Hindlimb muscle (tissue), 1 donor: Measurements from ENCODE around the gene CSGALNACT2. TPM values are rescaled to one million over a fixed set of nuclear protein-coding genes. Genes with fewer than 3 reads are reported as not detected.

ENCODE experiments used
- DNase-seq: peaks from one replicate; pipeline ENCODE4 v3.0.0-alpha.2; 2013
- polyA plus RNA-seq: library from polyadenylated mRNA; unstranded; fragments of 120-200 nt; gene quantifications from one replicate; pipeline ENCODE4 v1.2.1, GENCODE V29; 2013; ENCODE audit not compliant: insufficient read length

CSGALNACT2 gene
- polyA plus RNA-seq, 1 donor = 24.2 TPM

- DNase-seq = no peak
Measured at GRCh38 chr10:43203448-43204041, 65.3 kb downstream of the CSGALNACT2 start.

GRCh38 chr10:43204042-43204942, 66.0 kb downstream of the CSGALNACT2 start:
- DNase-seq = no peak

- DNase-seq = peak; percentile 29
Measured at GRCh38 chr10:43204943-43205671, 66.9 kb downstream of the CSGALNACT2 start.

- DNase-seq = no peak
Measured at GRCh38 chr10:43205681-43206390, 67.6 kb downstream of the CSGALNACT2 start.

GRCh38 chr10:43206391-43207235, 68.4 kb downstream of the CSGALNACT2 start:
- DNase-seq = no peak

- DNase-seq = no peak
Measured at GRCh38 chr10:43208147-43209073, 70.2 kb downstream of the CSGALNACT2 start.

GRCh38 chr10:43209074-43209455, 70.8 kb downstream of the CSGALNACT2 start:
- no peak for DNase-seq

GRCh38 chr10:43209651-43210141, 71.5 kb downstream of the CSGALNACT2 start:
- DNase-seq = no peak

- no peak for DNase-seq
Measured at GRCh38 chr10:43210556-43210955, 72.3 kb downstream of the CSGALNACT2 start.

GRCh38 chr10:43211030-43211429, 72.8 kb downstream of the CSGALNACT2 start:
- no peak for DNase-seq

GRCh38 chr10:43211431-43212042, 73.3 kb downstream of the CSGALNACT2 start:
- DNase-seq = no peak

GRCh38 chr10:43212043-43212721, 73.9 kb downstream of the CSGALNACT2 start:
- DNase-seq = no peak

- no peak for DNase-seq
Measured at GRCh38 chr10:43214071-43214955, 76.1 kb downstream of the CSGALNACT2 start.

- DNase-seq = no peak
Measured at GRCh38 chr10:43214956-43215561, 76.8 kb downstream of the CSGALNACT2 start.

GRCh38 chr10:43215758-43216455, 77.7 kb downstream of the CSGALNACT2 start:
- no peak for DNase-seq

- no peak for DNase-seq
Measured at GRCh38 chr10:43216931-43217562, 78.8 kb downstream of the CSGALNACT2 start.
